HCT116 (cell line): ENCODE data around the gene LGALS9. TPM values are rescaled to one million over a fixed set of nuclear protein-coding genes. Genes with fewer than 3 reads are reported as not detected.

Source experiments
- ATAC-seq: fragments of 200-7000 bp; cut with Tn5 transposase; 2 replicates; pipeline ENCODE4 v1.9.1; 2020; ENCODE audit warnings: mild to moderate bottlenecking, moderate library complexity
- BruUV-seq: library from RNA; stranded (reverse); fragments of 400-500 nt; replicated peaks from 2 replicates; lab custom pipeline; 2021; lab: Mats Ljungman, UMichigan
- CTCF ChIA-PET: fragments of 300-600 bp; sonication (Branson Sonifier 250); formaldehyde crosslinking; loops from one replicate; lab custom pipeline; 2021; ENCODE audit warnings: antibody characterized with exemption; lab: Charles Lee
- POLR2A ChIA-PET: fragments of 300-600, 350-600 bp; sonication (Branson Sonifier 250); formaldehyde crosslinking; loops from one replicate; lab custom pipeline; 2021; ENCODE audit warnings: antibody characterized with exemption; lab: Charles Lee
- RAD21 ChIA-PET, 2 experiments: fragments of 300-600 bp; sonication (Branson Sonifier 250); formaldehyde crosslinking; loops; one replicate each; lab custom pipeline; 2023; ENCODE audit warnings: low total read pairs in 2 of 2; ENCODE audit not compliant: uncharacterized antibody in 2 of 2, unreplicated experiment in 2 of 2, low non-redundant PET in 1 of 2; lab: Charles Lee
- DNase-seq: peaks from one replicate; pipeline ENCODE4 v3.0.0-alpha.2; 2010; ENCODE audit warnings: low read depth, low spot score
- H2AFZ ChIP-seq: fragments of 200-600 bp; shearing (Covaris generic), sonication (generic); 2 replicates; pipeline ENCODE4 v1.6.1; 2017; ENCODE audit warnings: low read depth, mixed run types, mixed read lengths, antibody characterized with exemption, low read length; ENCODE audit not compliant: poor library complexity, severe bottlenecking
- H3K27ac ChIP-seq: 2 replicates; pipeline ENCODE4 v1.5.1; 2012; ENCODE audit warnings: low read depth, low read length
- H3K27me3 ChIP-seq: fragments of 200-600 bp; sonication (generic); 2 replicates; pipeline ENCODE4 v1.6.1; 2016; ENCODE audit warnings: mixed run types, low read length, mixed read lengths; ENCODE audit not compliant: insufficient read depth
- H3K36me3 ChIP-seq, 2 experiments: fragments of 200-500 bp in 1 of 2; fragments of 200-600 bp in 1 of 2; sonication (Bioruptor generic) in 1 of 2; sonication (generic) in 1 of 2; 2 replicates each; pipeline versions ENCODE4 v1.5.1 to v1.6.1; 2014 to 2016; ENCODE audit warnings: low read length in 2 of 2, inconsistent platforms in 1 of 2, mixed read lengths in 1 of 2, mixed run types in 1 of 2; ENCODE audit not compliant: insufficient read depth in 2 of 2, control insufficient read depth in 1 of 2
- H3K4me1 ChIP-seq, 2 experiments: fragments of 200-600 bp in 1 of 2; sonication (generic) in 1 of 2; 2 replicates each; pipeline versions ENCODE4 v1.5.1 to v1.6.1; 2012 to 2017; ENCODE audit warnings: low read length in 2 of 2, inconsistent platforms in 1 of 2, mild to moderate bottlenecking in 1 of 2, mixed read lengths in 1 of 2, mixed run types in 1 of 2, moderate library complexity in 1 of 2; ENCODE audit not compliant: insufficient read depth in 2 of 2, control insufficient read depth in 1 of 2
- H3K4me2 ChIP-seq: fragments of 200-600 bp; sonication (generic); 2 replicates; pipeline ENCODE4 v1.6.1; 2017; ENCODE audit warnings: mixed run types, low read length, mixed read lengths
- H3K4me3 ChIP-seq, 2 experiments: fragments of 200-600 bp in 1 of 2; sonication (generic) in 1 of 2; replicated peaks in 1 of 2; 2 replicates each; pipeline ENCODE4 v1.5.1; 2011 to 2016; ENCODE audit warnings: low read length in 2 of 2, control low read depth in 1 of 2, low read depth in 1 of 2, mild to moderate bottlenecking in 1 of 2, mixed read lengths in 1 of 2, mixed run types in 1 of 2
- H3K79me2 ChIP-seq: fragments of 200-600 bp; sonication (generic); 2 replicates; pipeline ENCODE4 v1.6.1; 2017; ENCODE audit warnings: mild to moderate bottlenecking, mixed run types, low read length, moderate library complexity, mixed read lengths; ENCODE audit not compliant: insufficient read depth
- H3K9ac ChIP-seq: fragments of 200-600 bp; sonication (generic); 2 replicates; pipeline ENCODE4 v1.6.1; 2016; ENCODE audit warnings: low read length, mixed read lengths
- H3K9me2 ChIP-seq: fragments of 200-600 bp; sonication (generic), shearing (Covaris generic); 2 replicates; pipeline ENCODE4 v1.6.1; 2017; ENCODE audit warnings: mixed run types, mild to moderate bottlenecking, moderate library complexity; ENCODE audit not compliant: insufficient read depth
- H3K9me3 ChIP-seq, 2 experiments: fragments of 200-500 bp in 1 of 2; fragments of 200-600 bp in 1 of 2; sonication (Bioruptor generic) in 1 of 2; sonication (generic) in 1 of 2; 2 replicates each; pipeline ENCODE4 v1.6.1; 2014 to 2017; ENCODE audit warnings: low read length in 2 of 2, mixed read lengths in 2 of 2, inconsistent platforms in 1 of 2, low read depth in 1 of 2, mild to moderate bottlenecking in 1 of 2, mixed run types in 1 of 2, moderate library complexity in 1 of 2; ENCODE audit not compliant: control insufficient read depth in 1 of 2, insufficient read depth in 1 of 2
- H4K20me1 ChIP-seq: fragments of 200-600 bp; sonication (generic), shearing (Covaris generic); 2 replicates; pipeline ENCODE4 v1.6.1; 2017; ENCODE audit warnings: mixed run types, mild to moderate bottlenecking, moderate library complexity; ENCODE audit not compliant: insufficient read depth
- CBX3 ChIP-seq: IDR thresholded peaks from 2 replicates; pipeline ENCODE4 v1.6.1; 2012; ENCODE audit warnings: low read depth
- CEBPB ChIP-seq: IDR thresholded peaks from 2 replicates; pipeline ENCODE4 v1.6.1; 2012; ENCODE audit warnings: low read depth
- EGR1 ChIP-seq: IDR thresholded peaks from 2 replicates; pipeline ENCODE4 v1.6.1; 2012; ENCODE audit warnings: low read depth
- ELF1 ChIP-seq: IDR thresholded peaks from 2 replicates; pipeline ENCODE4 v1.6.1; 2012; ENCODE audit warnings: low read depth, borderline replicate concordance
- EZH2 ChIP-seq: fragments of 200-600 bp; sonication (generic); IDR thresholded peaks from 2 replicates; pipeline ENCODE4 v1.6.1; 2017; ENCODE audit warnings: antibody characterized with exemption, mixed run types
- EZH2phosphoT487 ChIP-seq: fragments of 200-600 bp; IDR thresholded peaks from 2 replicates; pipeline ENCODE4 v1.6.1; 2018; ENCODE audit warnings: antibody characterized with exemption, borderline replicate concordance
- FOSL1 ChIP-seq: IDR thresholded peaks from 2 replicates; pipeline ENCODE4 v1.6.1; 2012; ENCODE audit warnings: low read depth
- JUND ChIP-seq: IDR thresholded peaks from 2 replicates; pipeline ENCODE4 v1.6.1; 2012
- POLR2A ChIP-seq: IDR thresholded peaks from 2 replicates; pipeline ENCODE4 v1.7.0; 2011; ENCODE audit warnings: borderline replicate concordance; ENCODE audit not compliant: insufficient read depth, insufficient read length; ENCODE audit errors: extremely low read depth
- POLR2AphosphoS5 ChIP-seq: IDR thresholded peaks from 2 replicates; pipeline ENCODE4 v1.6.1; 2011; ENCODE audit warnings: mild to moderate bottlenecking, low read depth, low read length, moderate library complexity
- RAD21 ChIP-seq: IDR thresholded peaks from 2 replicates; pipeline ENCODE4 v1.6.1; 2012; ENCODE audit warnings: low read depth, mild to moderate bottlenecking
- SIN3A ChIP-seq: IDR thresholded peaks from 2 replicates; pipeline ENCODE4 v1.6.1; 2012; ENCODE audit warnings: low read depth
- SP1 ChIP-seq: IDR thresholded peaks from 2 replicates; pipeline ENCODE4 v1.6.1; 2012; ENCODE audit warnings: low read depth
- SRF ChIP-seq: IDR thresholded peaks from 2 replicates; pipeline ENCODE4 v1.6.1; 2012; ENCODE audit warnings: low read depth
- TCF7L2 ChIP-seq: IDR thresholded peaks from 2 replicates; pipeline ENCODE4 v1.7.0; 2011; ENCODE audit warnings: borderline replicate concordance, inconsistent platforms; ENCODE audit not compliant: insufficient read depth, insufficient read length; ENCODE audit errors: extremely low read depth
- ZFX ChIP-seq: fragments of 450-650 bp; IDR thresholded peaks from 2 replicates; pipeline ENCODE4 v1.6.1; 2017
- ZNF274 ChIP-seq: fragments of 200-500 bp; sonication (Bioruptor generic); IDR thresholded peaks from 2 replicates; pipeline ENCODE4 v1.6.1; 2014; ENCODE audit warnings: mild to moderate bottlenecking, low read depth, low read length, inconsistent platforms
- intact Hi-C: fragments of 100-400 bp; cut with micrococcal nuclease; formaldehyde crosslinking; loops from 2 replicates; pipeline ENCODE4 v1.10.0; 2022
- total RNA-seq: library from RNA; stranded (reverse); gene quantifications from one replicate; pipeline ENCODE4 v1.2.1, GENCODE V29; 2021; ENCODE audit not compliant: unreplicated experiment
- TF ChIP-seq, protein P1 (sequence below): IDR thresholded peaks from 2 replicates; pipeline ENCODE4 v1.6.1; 2012
- TF ChIP-seq, protein P2 (sequence below): IDR thresholded peaks from 2 replicates; pipeline ENCODE4 v1.6.1; 2012
- TF ChIP-seq, protein P3 (sequence below), 3 experiments: fragments of 200-600 bp in 1 of 3; sonication (generic) in 1 of 3; IDR thresholded peaks in 2 of 3; conservative IDR thresholded peaks in 1 of 3; 2 replicates each; pipeline ENCODE4 v1.5.1; 2012 to 2017; ENCODE audit warnings: low read depth in 2 of 3, low read length in 2 of 3, antibody characterized with exemption in 1 of 3, borderline replicate concordance in 1 of 3, control low read depth in 1 of 3, mild to moderate bottlenecking in 1 of 3, mixed read lengths in 1 of 3, mixed run types in 1 of 3, moderate library complexity in 1 of 3; ENCODE audit not compliant: insufficient read depth in 1 of 3

The LGALS9 gene
- total RNA-seq, 1 experiment from 2014 or later, result 1.9 TPM

GRCh38 chr17:27620721-27621120 lies 10.3 kb upstream of the LGALS9 start:
- no peaks in the 10 kb centered on the region for H3K9me2 ChIP-seq
- DNase-seq, result no peak
- H3K4me3 ChIP-seq, result no peak overlapping the region
- no peak overlapping the region for H3K9ac ChIP-seq
- ChIA-PET RAD21 (no interaction called here), CTCF (no interaction called here), POLR2A (no interaction called here)
- ATAC-seq, result no peak
- intact Hi-C loops, result no loop called here
- no peak overlapping the region for H2AFZ ChIP-seq
- TF ChIP-seq POLR2AphosphoS5, result no peak
- TF ChIP-seq EZH2phosphoT487, result no peak
- TF ChIP-seq SRF, result no peak
- no peak for TF ChIP-seq CBX3
- TF ChIP-seq, protein P1, sequence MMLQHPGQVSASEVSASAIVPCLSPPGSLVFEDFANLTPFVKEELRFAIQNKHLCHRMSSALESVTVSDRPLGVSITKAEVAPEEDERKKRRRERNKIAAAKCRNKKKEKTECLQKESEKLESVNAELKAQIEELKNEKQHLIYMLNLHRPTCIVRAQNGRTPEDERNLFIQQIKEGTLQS, result no peak
- TF ChIP-seq EGR1, result no peak
- TF ChIP-seq EZH2, result no peak
- TF ChIP-seq ZNF274, result no peak
- TF ChIP-seq, protein P2, sequence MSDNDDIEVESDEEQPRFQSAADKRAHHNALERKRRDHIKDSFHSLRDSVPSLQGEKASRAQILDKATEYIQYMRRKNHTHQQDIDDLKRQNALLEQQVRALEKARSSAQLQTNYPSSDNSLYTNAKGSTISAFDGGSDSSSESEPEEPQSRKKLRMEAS, result no peak
- no peak for TF ChIP-seq FOSL1
- no peaks in the 10 kb centered on the region for H3K9me3 ChIP-seq
- no peak overlapping the region for H3K27ac ChIP-seq
- no peaks in the 10 kb centered on the region for H3K4me1 ChIP-seq
- BruUV-seq, result no TSS peak
- H3K27me3 ChIP-seq, result no peaks in the 10 kb centered on the region
- no peaks in the 10 kb centered on the region for H4K20me1 ChIP-seq
- H3K36me3 ChIP-seq, result peaks cover 0 to 4% of the 10 kb centered on the region in 2 experiments; a peak in 1 of 4 replicates
- H3K4me2 ChIP-seq, result no peak overlapping the region
- H3K79me2 ChIP-seq, result no peaks in the 10 kb centered on the region

DNA sequence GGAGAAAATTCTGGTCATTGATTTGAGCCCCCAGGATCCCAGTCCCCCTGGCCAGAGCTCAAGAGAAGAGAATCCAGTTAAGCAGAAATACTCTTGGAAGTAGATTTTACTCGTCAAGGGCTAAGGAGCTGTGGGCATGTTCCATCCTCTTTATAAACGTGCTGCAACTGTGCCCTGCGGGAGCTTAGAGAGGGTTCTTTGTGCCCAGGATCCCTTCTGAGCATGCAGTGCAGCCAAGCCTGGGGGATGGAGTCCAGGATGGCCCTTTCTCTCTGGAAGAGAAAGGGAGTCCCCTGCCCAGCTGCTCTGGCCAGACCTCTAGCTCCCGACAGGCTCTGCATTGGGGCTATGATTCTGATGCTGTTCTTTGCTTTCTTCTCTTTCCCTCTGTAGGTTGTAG lies 9.5 kb upstream of the LGALS9 start:
- BruUV-seq, result no TSS peak
- RAD21 ChIA-PET, result no interaction called here
- Histone ChIP-seq H3K27me3 (no peaks in the 10 kb centered on the region), H3K4me3 (no peak overlapping the region), H3K79me2 (no peaks in the 10 kb centered on the region), H3K4me2 (no peak overlapping the region), H3K4me1 (no peaks in the 10 kb centered on the region), H3K27ac (no peak overlapping the region), H3K36me3 (peaks cover 0 to 4% of the 10 kb centered on the region in 2 experiments; a peak in 1 of 4 replicates), H2AFZ (no peak overlapping the region), H3K9me2 (no peaks in the 10 kb centered on the region), H4K20me1 (no peaks in the 10 kb centered on the region), H3K9ac (no peak overlapping the region), H3K9me3 (no peaks in the 10 kb centered on the region)
- ATAC-seq, result no peak
- no peak for DNase-seq
- CTCF ChIA-PET, result interaction anchor here (0.9 kb wide), 1 partner anchor 33 kb away, joined by 3 read pairs; no protein-coding TSS in a partner anchor
- POLR2A ChIA-PET, result no interaction called here
- intact Hi-C loops, result no loop called here
- TF ChIP-seq SIN3A (no peak), ZFX (no peak), POLR2A (no peak), CBX3 (no peak), SP1 (no peak), EGR1 (no peak), EZH2 (no peak), ELF1 (no peak), TCF7L2 (no peak), CEBPB (no peak), JUND (no peak), RAD21 (no peak)
- TF ChIP-seq, protein P2, result no peak
- TF ChIP-seq, protein P1, result no peak
- TF ChIP-seq, protein P3, sequence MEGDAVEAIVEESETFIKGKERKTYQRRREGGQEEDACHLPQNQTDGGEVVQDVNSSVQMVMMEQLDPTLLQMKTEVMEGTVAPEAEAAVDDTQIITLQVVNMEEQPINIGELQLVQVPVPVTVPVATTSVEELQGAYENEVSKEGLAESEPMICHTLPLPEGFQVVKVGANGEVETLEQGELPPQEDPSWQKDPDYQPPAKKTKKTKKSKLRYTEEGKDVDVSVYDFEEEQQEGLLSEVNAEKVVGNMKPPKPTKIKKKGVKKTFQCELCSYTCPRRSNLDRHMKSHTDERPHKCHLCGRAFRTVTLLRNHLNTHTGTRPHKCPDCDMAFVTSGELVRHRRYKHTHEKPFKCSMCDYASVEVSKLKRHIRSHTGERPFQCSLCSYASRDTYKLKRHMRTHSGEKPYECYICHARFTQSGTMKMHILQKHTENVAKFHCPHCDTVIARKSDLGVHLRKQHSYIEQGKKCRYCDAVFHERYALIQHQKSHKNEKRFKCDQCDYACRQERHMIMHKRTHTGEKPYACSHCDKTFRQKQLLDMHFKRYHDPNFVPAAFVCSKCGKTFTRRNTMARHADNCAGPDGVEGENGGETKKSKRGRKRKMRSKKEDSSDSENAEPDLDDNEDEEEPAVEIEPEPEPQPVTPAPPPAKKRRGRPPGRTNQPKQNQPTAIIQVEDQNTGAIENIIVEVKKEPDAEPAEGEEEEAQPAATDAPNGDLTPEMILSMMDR (IDR thresholded peaks at IDR 0.05 in 2 of 3, conservative IDR thresholded peaks at IDR 0.05 in 1 of 3; ENCODE audit: borderline replicate concordance in 1 of 3, insufficient read depth in 1 of 3, low read depth in 2 of 3, low read length in 2 of 3), result no peak
